GM06990 (cell line): ENCODE measurements around the gene PRAMEF4.
"Not testable (repeated sequence)": the region's sequence is repeated elsewhere in the genome, so short reads cannot be mapped to it uniquely, and the experiment has no call there.

Experiments used
- DNase-seq: peaks from one replicate; pipeline ENCODE4 v3.0.0-alpha.2; 2011; ENCODE audit not compliant: insufficient read length; ENCODE audit errors: extremely low read depth
- H3K27me3 ChIP-seq: replicated peaks from 2 replicates; pipeline ENCODE4 v1.6.0; 2011; ENCODE audit warnings: low read length; ENCODE audit not compliant: control insufficient read depth, insufficient read depth
- H3K36me3 ChIP-seq: 2 replicates; pipeline ENCODE4 v1.5.1; 2011; ENCODE audit warnings: low read length; ENCODE audit not compliant: control insufficient read depth, insufficient read depth
- H3K4me3 ChIP-seq: replicated peaks from 2 replicates; pipeline ENCODE4 v1.5.1; 2011; ENCODE audit warnings: low read depth, mild to moderate bottlenecking, control low read depth, low read length

The PRAMEF4 gene

DNA sequence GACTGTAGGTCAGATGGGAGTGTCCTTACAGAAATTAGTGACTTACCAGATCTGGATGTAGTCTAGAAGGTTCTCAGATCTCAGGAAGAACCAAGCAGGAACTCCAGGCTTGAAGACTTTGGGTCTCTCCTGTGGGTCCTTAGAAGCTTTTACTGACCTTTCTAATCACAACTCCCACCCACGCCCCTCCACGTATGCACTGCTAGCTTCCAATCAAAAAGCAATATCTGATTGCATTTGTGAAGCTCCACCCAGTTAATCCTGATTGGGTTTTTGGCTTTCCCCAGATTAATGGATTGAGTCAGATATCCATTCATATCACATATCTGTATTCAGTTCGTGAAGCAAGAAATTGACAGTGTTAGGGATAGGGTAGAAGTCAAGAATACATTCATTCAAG is at the start of gene PRAMEF4:
PRAMEF4 (minus strand) TSS at position 101 of the 400 bp plus-strand sequence. CDS start 2,807 bp downstream, outside the sequence.
- DNase-seq, H3K4me3 ChIP-seq, H3K36me3 ChIP-seq, H3K27me3 ChIP-seq: not testable (repeated sequence)

- not testable (repeated sequence) for DNase-seq, H3K36me3 ChIP-seq, H3K27me3 ChIP-seq, H3K4me3 ChIP-seq
These were observed 38.4 kb upstream of the PRAMEF4 start for GRCh38 chr1:12924368-12924767.

DNA sequence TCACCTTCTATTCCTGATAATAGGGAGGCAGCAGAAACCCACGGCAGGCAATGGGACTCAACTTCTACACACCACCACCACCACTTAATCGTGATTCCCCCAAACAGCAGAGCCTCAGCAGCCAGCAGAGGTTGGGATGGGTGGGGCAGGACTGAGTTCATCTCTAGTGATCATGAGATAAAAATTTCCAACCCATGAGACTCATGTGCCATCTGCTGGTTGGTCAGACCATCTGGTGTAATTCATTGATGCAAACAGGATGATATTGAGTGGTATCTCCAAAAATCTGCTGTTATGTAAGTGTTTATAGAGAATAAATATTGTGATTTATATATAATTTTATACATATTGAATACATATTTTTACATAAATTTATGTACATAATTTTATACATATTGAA is 35.7 kb upstream of the PRAMEF4 start:
- DNase-seq, H3K36me3 ChIP-seq, H3K27me3 ChIP-seq, H3K4me3 ChIP-seq: not testable (repeated sequence)

DNA sequence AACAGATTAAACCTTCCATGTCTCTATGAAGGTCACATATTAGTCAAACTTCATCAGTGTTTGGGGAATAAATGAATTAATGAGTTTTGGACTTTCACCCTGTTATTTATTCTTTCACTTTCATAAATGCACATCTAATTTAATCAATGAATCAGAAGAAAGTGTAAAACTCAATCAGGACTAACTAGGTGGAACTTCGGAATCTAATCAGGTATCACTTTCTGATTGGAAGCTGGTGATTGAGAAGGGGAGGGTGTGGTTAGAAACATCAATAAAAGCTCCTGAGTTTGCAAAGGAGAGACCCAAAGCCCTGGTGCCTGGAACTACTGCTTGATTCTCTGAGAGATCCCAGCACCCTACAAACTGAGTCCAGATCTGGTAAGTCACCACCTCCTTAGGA is 30.3 kb upstream of the PRAMEF4 start, which contains the start of gene PRAMEF7:
PRAMEF7 (plus strand) TSS at position 301 of the 400 bp plus-strand sequence. CDS start 1,083 bp downstream, outside the sequence.
- not testable (repeated sequence) for DNase-seq, H3K4me3 ChIP-seq, H3K36me3 ChIP-seq, H3K27me3 ChIP-seq

DNA sequence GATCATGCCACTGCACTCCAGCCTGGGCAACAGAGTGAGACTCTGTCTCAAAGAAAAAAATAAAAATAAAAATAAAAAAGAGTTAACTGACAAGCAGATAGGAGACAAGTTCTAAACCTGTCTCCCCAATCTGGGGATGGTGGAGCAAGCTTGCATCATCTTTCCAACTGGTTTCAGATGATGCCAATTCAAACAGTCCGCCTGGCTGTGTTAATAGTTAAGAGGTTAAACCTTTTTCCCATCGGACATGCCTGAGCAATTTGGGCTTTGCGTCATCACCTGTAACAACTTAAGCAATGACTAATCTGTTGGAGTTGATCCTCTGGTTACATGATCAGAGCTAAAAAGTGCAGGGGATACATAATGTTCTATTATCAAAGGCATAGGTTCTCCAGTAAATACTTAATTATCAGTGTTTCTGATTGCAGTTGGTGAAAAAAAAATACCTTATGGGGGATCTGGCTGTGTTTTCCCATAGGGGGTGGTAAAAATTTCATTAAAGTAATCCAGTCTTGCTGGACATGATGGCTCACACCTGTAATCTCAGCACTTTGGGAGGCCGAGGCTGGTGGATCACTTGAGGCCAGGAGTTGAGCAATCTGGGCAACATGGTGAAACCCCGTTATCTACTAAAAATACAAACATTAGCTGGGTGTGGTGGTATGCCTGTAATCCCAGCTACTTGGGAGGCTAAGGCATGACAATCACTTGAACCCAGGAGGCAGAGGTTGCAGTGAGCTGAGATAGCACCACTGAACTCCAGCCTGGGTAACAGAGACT is 18.0 kb upstream of the PRAMEF4 start:
- H3K36me3 ChIP-seq, H3K4me3 ChIP-seq, DNase-seq, H3K27me3 ChIP-seq: not testable (repeated sequence)

GRCh38 chr1:12899186-12899585 is 13.2 kb upstream of the PRAMEF4 start:
- H3K36me3 ChIP-seq, H3K27me3 ChIP-seq, DNase-seq, H3K4me3 ChIP-seq: not testable (repeated sequence)

DNA sequence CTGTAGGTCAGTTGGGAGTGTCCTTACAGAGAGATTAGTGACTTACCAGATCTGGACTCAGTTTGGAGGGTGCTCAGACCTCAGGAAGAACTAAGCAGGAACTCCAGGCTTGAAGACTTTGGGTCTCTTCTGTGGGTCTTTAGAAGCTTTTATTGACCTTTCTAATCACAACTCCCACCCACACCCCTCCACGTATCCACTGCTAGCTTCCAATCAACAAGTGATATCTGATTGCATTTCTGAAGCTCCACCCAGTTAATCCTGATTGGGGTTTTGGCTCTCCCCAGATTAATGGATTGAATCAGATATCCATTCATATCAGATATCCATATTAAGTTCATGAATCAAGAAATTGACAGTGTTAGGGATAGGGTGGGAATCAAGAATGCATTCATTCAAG is 12.2 kb upstream of the PRAMEF4 start, which contains the start of gene PRAMEF10:
PRAMEF10 (minus strand) TSS at position 101 of the 400 bp plus-strand sequence. CDS start 2,423 bp downstream, outside the sequence.
- not testable (repeated sequence) for H3K27me3 ChIP-seq, H3K36me3 ChIP-seq, DNase-seq, H3K4me3 ChIP-seq

- H3K27me3 ChIP-seq, H3K4me3 ChIP-seq, DNase-seq, H3K36me3 ChIP-seq: not testable (repeated sequence)
These were observed 7.5 kb downstream of the PRAMEF4 start for GRCh38 chr1:12878453-12878852.

DNA sequence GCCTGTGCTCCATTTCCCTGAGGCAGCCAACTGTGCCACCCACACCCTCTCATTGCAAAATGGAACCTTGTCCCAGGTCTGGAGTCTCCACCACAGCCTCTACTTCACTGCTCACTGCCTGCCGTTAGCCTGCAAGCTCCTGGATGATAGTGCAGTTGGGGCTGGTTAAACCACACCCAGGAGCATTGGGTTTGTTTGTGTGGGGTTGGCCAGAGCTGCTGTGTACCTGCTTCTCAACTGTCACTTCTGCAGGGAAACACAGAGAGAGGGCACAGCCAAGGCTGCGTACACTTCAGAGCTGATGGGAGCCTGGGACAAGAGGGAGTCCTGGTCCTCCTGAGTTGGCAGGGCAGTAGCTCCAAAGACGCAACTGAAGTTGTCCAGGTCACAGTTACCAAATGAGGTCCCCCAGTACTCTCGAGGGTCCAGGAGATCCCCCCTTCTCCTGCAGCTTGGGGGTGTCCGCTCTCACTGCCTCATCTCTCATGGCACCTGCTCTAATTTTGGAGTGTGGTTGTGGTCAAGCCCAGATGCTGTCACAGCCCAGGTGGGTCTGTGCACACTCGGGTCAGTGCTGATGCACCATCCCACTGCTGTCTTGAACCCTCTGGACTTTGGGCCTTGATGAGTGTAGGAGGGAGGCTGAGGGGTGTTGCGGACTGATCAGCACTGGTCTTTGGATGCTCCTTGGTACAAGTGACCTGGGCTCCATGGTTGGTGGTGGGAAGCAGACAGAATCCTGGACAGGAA is 22.7 kb downstream of the PRAMEF4 start:
- not testable (repeated sequence) for H3K4me3 ChIP-seq, DNase-seq, H3K36me3 ChIP-seq, H3K27me3 ChIP-seq

DNA sequence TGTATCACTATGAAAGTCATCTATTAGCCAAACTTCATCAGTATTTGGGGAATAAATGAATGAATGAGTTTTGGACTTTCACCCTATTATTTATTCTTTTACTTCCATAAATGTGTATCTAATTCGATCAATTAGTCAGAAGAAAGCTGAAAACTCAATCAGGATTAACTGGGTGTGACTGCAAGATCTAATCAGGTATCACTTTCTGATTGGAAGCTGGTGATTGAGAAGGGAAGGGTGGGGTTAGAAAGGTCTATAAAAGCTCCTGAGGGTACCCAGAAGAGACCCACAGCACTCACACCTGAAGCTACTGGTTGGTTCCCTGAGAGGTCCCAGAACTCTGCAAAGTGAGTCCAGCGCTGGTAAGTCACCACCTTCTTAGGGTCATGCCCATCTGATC is 29.2 kb downstream of the PRAMEF4 start, which contains the start of gene PRAMEF2:
PRAMEF2 (plus strand) TSS at position 301 of the 400 bp plus-strand sequence. CDS start 1,924 bp downstream, outside the sequence.
- DNase-seq, H3K4me3 ChIP-seq, H3K36me3 ChIP-seq, H3K27me3 ChIP-seq: not testable (repeated sequence)
